Measurements from ENCODE around the gene FAM53A. TPM values are rescaled to one million over a fixed set of nuclear protein-coding genes. Genes with fewer than 3 reads are reported as not detected.

Gene FAM53A
- total and polyA plus RNA-seq, 10 of the 15 experiments (the other 5 are each of a cell fraction or from before 2014, with no cell fraction given): 0.02 to 0.87 (median 0.38) TPM; not detected in 2

DNA sequence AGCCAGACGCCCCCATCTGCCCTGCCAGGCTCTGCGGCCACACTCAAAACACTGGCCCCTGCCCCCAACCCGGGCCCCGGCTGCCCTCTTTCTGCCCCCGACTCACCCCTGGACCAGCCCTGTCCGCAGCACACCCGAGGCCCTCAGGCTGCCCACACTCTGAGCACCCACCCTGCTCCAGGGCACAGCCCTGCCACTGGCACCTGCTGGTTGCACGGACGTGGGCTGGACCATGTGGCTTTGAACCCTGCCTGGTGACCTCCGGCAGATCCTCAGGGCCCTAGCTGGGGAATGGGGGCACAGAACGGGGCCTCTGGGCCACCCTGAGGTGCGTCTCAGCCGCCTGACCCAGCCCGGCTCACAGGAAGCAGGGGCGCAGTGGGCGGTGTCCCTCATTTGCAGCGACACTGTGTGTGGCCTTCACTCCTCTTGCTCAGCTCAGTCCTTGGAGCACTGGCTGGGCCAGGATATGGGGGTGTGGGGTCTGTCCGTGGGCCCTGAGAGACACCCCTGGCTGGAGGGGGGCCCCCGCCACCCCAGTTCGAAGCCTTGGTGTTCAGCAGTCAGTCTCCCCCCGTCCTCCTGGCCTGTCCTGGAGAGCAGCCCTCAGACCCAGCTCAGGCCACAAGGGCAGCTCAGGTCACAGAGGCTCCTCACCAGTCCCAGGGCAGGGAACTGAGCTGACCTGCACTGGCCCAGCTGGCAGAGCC is 73.2 kb downstream of the FAM53A start (continued):
- TF ChIP-seq ZNF687 (IDR thresholded peaks at IDR 0.05) (no peak), ETV6 (conservative IDR thresholded peaks at IDR 0.05 in 1 of 2, IDR thresholded peaks at IDR 0.05 in 1 of 2; ENCODE audit: borderline replicate concordance in 1 of 2, low read depth in 1 of 2) (no peak), SMC3 (IDR thresholded peaks at IDR 0.05; ENCODE audit: borderline replicate concordance, low read length) (no peak), MYB (IDR thresholded peaks at IDR 0.05; ENCODE audit: borderline replicate concordance, low read depth, low read length) (no peak), RFX5 (IDR thresholded peaks at IDR 0.05; ENCODE audit: low read depth, low read length) (no peak), POU2F2 (IDR thresholded peaks at IDR 0.05; ENCODE audit: borderline replicate concordance, low read depth, low read length) (no peak), HDGF (IDR thresholded peaks at IDR 0.05) (no peak)
- TF ChIP-seq, protein P1, sequence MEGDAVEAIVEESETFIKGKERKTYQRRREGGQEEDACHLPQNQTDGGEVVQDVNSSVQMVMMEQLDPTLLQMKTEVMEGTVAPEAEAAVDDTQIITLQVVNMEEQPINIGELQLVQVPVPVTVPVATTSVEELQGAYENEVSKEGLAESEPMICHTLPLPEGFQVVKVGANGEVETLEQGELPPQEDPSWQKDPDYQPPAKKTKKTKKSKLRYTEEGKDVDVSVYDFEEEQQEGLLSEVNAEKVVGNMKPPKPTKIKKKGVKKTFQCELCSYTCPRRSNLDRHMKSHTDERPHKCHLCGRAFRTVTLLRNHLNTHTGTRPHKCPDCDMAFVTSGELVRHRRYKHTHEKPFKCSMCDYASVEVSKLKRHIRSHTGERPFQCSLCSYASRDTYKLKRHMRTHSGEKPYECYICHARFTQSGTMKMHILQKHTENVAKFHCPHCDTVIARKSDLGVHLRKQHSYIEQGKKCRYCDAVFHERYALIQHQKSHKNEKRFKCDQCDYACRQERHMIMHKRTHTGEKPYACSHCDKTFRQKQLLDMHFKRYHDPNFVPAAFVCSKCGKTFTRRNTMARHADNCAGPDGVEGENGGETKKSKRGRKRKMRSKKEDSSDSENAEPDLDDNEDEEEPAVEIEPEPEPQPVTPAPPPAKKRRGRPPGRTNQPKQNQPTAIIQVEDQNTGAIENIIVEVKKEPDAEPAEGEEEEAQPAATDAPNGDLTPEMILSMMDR (IDR thresholded peaks at IDR 0.05 in 2 of 3, conservative IDR thresholded peaks at IDR 0.05 in 1 of 3; ENCODE audit: control insufficient read depth in 2 of 3, extremely low read depth in 1 of 3, insufficient read depth in 1 of 3, low read depth in 3 of 3, low read length in 3 of 3): no peak
- TF ChIP-seq, protein P2, sequence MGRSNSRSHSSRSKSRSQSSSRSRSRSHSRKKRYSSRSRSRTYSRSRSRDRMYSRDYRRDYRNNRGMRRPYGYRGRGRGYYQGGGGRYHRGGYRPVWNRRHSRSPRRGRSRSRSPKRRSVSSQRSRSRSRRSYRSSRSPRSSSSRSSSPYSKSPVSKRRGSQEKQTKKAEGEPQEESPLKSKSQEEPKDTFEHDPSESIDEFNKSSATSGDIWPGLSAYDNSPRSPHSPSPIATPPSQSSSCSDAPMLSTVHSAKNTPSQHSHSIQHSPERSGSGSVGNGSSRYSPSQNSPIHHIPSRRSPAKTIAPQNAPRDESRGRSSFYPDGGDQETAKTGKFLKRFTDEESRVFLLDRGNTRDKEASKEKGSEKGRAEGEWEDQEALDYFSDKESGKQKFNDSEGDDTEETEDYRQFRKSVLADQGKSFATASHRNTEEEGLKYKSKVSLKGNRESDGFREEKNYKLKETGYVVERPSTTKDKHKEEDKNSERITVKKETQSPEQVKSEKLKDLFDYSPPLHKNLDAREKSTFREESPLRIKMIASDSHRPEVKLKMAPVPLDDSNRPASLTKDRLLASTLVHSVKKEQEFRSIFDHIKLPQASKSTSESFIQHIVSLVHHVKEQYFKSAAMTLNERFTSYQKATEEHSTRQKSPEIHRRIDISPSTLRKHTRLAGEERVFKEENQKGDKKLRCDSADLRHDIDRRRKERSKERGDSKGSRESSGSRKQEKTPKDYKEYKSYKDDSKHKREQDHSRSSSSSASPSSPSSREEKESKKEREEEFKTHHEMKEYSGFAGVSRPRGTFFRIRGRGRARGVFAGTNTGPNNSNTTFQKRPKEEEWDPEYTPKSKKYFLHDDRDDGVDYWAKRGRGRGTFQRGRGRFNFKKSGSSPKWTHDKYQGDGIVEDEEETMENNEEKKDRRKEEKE (IDR thresholded peaks at IDR 0.05): no peak

Measured in GM12878 (cell line).